ENCODE results near the gene CCDC134. TPM values are rescaled to one million over a fixed set of nuclear protein-coding genes. Genes with fewer than 3 reads are reported as not detected.

CCDC134 gene
- total RNA-seq, 1 experiment from 2014 or later, result 7.9 TPM

DNA sequence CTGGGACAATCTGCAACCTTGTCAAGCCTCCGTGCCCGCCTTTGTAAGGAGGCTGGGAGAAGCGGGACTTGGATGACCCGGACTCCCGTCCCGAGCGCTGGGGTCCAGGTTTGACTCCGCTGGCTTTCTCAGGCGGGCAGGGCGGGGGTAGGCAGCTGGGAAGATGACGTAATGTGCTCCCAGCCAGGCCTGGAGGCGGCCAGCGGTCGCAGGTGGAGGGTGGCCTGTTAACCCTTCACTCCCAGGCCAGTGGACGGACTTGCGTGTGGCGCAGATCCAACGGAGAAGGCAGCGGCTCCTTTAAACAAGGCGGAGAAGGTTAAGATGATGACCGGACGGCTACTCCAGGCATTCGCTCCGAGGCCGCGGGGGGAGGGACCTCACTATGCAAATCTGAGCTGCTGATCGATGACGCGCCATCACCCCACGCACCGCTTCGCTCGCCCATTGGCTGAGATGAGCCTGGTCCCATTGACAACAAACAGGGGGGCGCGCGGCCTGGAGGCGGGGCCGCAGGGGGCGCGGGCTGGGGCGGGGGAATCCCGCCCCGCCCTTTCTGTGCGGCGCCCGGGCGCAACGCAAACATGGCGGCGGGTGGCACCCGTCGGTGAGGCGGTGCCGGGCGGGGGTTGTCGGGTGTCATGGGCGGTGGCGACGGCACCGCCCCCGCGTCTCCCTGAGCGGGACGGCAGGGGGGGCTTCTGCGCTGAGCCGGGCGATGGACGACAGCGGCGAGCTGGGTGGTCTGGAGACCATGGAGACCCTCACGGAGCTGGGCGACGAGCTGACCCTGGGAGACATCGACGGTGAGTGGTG lies 32.3 kb downstream of the CCDC134 start, which contains the start of gene SREBF2:
Gene SREBF2 (plus strand): TSS at position 553 of the 816 bp plus-strand sequence. CDS start 166 bp downstream, at position 719.
- CTCF ChIA-PET, result interaction anchor here (0.6 to 1.0 kb wide), 3 partner anchors 11 to 536 kb away, joined by 3 read pairs; no protein-coding TSS in a partner anchor
- DNase-seq (peak; percentile 97), ATAC-seq (peak; percentile 91)
- POLR2A ChIA-PET (ENCODE audit: unreplicated experiment), result interaction anchor here (0.5 to 0.9 kb wide), 6 partner anchors 9 to 1980 kb away, joined by 3 to 15 read pairs (median 4); no protein-coding TSS in a partner anchor
- peak within 1 kb of the TSS; percentile 95 for H3K4me3 ChIP-seq (ENCODE audit: low read length)
- TF ChIP-seq EZH2 (IDR thresholded peaks at IDR 0.05; ENCODE audit: low read length, unreplicated experiment) (no peak), EZH2phosphoT487 (IDR thresholded peaks at IDR 0.05; ENCODE audit: borderline replicate concordance, low read length) (no peak), CTCF (conservative IDR thresholded peaks at IDR 0.05; ENCODE audit: low read depth, low read length) (no peak)
- H3K9me3 ChIP-seq (ENCODE audit: low read length), result no peaks in the 10 kb centered on the region
- H3K27ac ChIP-seq (ENCODE audit: low read length), result peak within 1 kb of the TSS; percentile 94
- 0 out of 2 replicates have a peak, but pooled peaks cover 11% of the 10 kb centered on the region for H4K20me1 ChIP-seq (ENCODE audit: low read length)
- BruUV-seq (replicated peaks), result no TSS peak
- H3K9ac ChIP-seq (ENCODE audit: low read length), result peak within 1 kb of the TSS; percentile 95
- peaks cover 14% of the 10 kb centered on the region for H3K36me3 ChIP-seq (ENCODE audit: low read depth, low read length)
- H3F3A ChIP-seq (ENCODE audit: low read length, unreplicated experiment), result no peaks in the 10 kb centered on the region
- peak within 1 kb of the TSS; percentile 64 for H2AFZ ChIP-seq (ENCODE audit: low read length)
- peaks cover 42% of the 10 kb centered on the region for H3K79me2 ChIP-seq (ENCODE audit: low read length)
- peak within 1 kb of the TSS; percentile 90 for H3K4me2 ChIP-seq (ENCODE audit: low read length)
- intact Hi-C loops (cut with micrococcal nuclease), result no loop called here
- H3K27me3 ChIP-seq (ENCODE audit: low read length), result no peaks in the 10 kb centered on the region
- no peaks in the 10 kb centered on the region for H3K9me2 ChIP-seq (replicated peaks; ENCODE audit: low read length)
- H3K4me1 ChIP-seq (ENCODE audit: insufficient read depth, low read length), result peaks cover 13% of the 10 kb centered on the region

GRCh38 chr22:41833369-41834004 lies 33.0 kb downstream of the CCDC134 start:
- H3K4me3 ChIP-seq (ENCODE audit: low read length), result peak overlapping the region; percentile 95
- no peaks in the 10 kb centered on the region for H3K9me3 ChIP-seq (ENCODE audit: low read length)
- no peaks in the 10 kb centered on the region for H3F3A ChIP-seq (ENCODE audit: low read length, unreplicated experiment)
- BruUV-seq (replicated peaks), result no TSS peak
- peak overlapping the region; percentile 95 for H3K9ac ChIP-seq (ENCODE audit: low read length)
- intact Hi-C loops (cut with micrococcal nuclease), result no loop called here
- no peaks in the 10 kb centered on the region for H3K9me2 ChIP-seq (replicated peaks; ENCODE audit: low read length)
- ChIA-PET POLR2A (ENCODE audit: unreplicated experiment) (interaction anchor here (0.5 to 0.9 kb wide), 3 partner anchors 8 to 1979 kb away, joined by 3 to 15 read pairs (median 4); no protein-coding TSS in a partner anchor), CTCF (interaction anchor here (0.6 to 1.0 kb wide), 2 partner anchors 10 to 136 kb away, joined by 3 read pairs; no protein-coding TSS in a partner anchor)
- H3K27me3 ChIP-seq (ENCODE audit: low read length), result no peaks in the 10 kb centered on the region
- peaks cover 14% of the 10 kb centered on the region for H3K36me3 ChIP-seq (ENCODE audit: low read depth, low read length)
- H3K79me2 ChIP-seq (ENCODE audit: low read length), result peaks cover 50% of the 10 kb centered on the region
- peak; percentile 11 for ATAC-seq
- H3K27ac ChIP-seq (ENCODE audit: low read length), result peak overlapping the region; percentile 73
- H2AFZ ChIP-seq (ENCODE audit: low read length), result no peak overlapping the region
- DNase-seq, result peak; percentile 6
- H3K4me1 ChIP-seq (ENCODE audit: insufficient read depth, low read length), result peaks cover 13% of the 10 kb centered on the region
- peak overlapping the region; percentile 90 for H3K4me2 ChIP-seq (ENCODE audit: low read length)
- H4K20me1 ChIP-seq (ENCODE audit: low read length), result 0 out of 2 replicates have a peak, but pooled peaks cover 11% of the 10 kb centered on the region
- TF ChIP-seq EZH2phosphoT487 (IDR thresholded peaks at IDR 0.05; ENCODE audit: borderline replicate concordance, low read length) (no peak), CTCF (conservative IDR thresholded peaks at IDR 0.05; ENCODE audit: low read depth, low read length) (no peak), EZH2 (IDR thresholded peaks at IDR 0.05; ENCODE audit: low read length, unreplicated experiment) (no peak)
